Stimulated activated CD4-positive, alpha-beta T cell treated with anti-CD3 and anti-CD28 coated beads, Interleukin-1b, Interleukin-23, amount 100 ng/mL, for 1 hour (primary cell): Measurements from ENCODE around the gene PROSER3.

Experiments
- DNase-seq, 2 donors: peaks; one replicate each; pipeline ENCODE4 v3.0.0-alpha.2; 2020; ENCODE audit warnings: low read depth in 2 of 2

Gene PROSER3

DNA sequence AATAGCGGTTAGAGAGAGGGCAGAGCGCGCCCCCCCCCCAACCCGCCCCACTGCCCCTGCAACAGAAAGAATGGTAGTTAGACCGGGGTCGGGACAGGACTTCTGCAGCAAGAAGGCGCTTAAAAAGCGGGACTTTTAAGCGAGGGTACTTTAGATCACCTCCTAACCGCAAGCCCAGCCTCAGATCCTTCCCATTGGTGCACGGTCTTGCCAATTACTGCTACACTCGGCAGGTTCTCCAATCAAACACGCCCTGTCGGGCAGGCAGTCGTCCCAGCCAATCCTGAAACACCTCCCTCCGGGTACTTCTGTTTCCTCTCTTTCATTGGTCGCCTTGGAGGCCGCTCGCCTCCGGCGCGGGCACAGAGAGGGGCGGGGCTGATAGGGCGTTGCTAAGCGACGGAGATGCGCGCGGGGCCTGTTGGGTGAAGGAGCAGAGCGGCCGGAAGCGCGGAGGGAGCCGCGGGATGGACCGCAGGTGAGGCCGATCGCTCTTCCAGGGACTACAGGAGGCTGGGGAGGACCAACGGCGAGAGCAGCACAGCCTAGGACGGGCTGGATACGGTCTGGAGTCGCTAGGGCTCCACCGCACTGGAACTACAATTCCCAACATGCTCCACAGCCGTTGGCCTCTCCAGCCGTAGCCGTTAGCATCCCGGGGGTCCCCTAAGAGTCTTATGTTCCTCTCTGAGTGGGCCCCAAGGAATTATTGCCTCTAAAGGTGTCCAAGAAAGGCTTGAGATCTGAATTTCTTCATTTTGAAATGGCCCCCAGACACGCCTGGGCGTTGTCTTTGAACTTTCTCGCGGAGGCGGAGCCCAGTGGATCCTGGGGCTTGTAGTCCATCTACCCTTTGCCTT, at the start of gene PROSER3:
PROSER3 (plus strand) TSS at position 428 of the 860 bp plus-strand sequence; CDS start at position 468, 40 bp downstream.
- DNase-seq, result peak; percentile 93 to 95

DNA sequence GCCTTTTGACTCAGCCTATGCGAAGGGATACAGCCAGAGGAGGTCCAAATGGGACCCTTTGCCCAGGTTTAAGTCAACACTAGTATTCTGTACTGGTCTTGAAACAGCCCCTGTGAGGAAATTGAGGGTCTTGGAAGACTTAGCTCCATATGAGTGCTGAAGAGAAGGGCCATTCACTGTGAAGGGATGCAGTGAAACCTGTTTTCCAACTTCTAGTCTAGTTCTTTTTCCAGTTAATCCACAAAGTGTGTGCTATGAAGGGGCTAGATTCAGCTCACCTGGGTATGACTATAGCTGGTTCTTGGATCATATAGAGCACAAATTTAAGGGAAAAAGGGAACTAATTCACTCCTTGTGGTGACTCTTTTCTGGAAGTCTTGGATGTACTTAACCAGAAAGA, 49.6 kb upstream of the PROSER3 start:
- no peak for DNase-seq

DNA sequence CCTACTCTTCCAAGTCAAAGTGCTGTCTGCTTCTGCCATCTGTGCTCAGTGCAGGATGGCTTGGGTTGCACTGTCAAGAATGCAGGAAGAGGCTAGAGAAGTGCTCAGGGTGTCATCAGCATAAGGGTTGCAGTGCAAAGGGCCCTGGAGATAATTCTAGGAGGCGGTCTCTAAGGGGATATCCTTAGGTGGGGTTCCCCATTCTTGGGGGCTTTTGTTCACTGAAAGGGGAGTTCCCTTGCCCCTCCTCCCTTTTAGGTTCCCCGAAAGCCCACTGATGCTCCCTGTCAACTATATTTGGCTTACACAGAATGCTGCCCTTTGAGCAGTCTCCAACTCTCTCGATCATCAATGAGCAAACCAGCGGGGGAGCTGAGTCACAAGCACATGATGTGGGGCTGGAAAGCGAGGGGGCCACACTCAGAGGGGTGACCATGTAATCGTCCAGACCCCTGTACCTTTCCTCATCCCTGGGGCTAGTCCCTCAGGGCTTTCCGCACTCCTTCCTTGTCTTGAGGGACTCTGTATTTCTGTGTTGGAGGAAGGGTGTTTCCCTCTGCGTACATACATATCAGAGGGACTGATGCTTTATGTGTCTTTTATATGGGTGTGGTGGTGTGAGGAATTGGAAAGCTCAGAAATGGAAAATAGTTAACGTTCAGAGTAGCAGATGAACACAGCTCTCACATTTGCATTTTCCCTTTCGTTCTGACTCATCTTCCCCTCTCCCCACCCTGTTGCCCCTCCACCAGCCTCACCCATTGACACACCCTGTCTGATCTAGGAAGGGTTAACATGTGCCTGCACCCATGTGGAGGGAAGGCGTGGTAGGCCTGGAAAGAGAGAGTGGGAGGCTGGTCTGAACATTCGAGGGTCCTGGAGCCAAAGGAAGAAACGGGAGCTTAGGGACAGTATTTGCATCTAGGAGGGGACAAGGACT, 46.9 kb upstream of the PROSER3 start:
- DNase-seq, result no peak

DNA sequence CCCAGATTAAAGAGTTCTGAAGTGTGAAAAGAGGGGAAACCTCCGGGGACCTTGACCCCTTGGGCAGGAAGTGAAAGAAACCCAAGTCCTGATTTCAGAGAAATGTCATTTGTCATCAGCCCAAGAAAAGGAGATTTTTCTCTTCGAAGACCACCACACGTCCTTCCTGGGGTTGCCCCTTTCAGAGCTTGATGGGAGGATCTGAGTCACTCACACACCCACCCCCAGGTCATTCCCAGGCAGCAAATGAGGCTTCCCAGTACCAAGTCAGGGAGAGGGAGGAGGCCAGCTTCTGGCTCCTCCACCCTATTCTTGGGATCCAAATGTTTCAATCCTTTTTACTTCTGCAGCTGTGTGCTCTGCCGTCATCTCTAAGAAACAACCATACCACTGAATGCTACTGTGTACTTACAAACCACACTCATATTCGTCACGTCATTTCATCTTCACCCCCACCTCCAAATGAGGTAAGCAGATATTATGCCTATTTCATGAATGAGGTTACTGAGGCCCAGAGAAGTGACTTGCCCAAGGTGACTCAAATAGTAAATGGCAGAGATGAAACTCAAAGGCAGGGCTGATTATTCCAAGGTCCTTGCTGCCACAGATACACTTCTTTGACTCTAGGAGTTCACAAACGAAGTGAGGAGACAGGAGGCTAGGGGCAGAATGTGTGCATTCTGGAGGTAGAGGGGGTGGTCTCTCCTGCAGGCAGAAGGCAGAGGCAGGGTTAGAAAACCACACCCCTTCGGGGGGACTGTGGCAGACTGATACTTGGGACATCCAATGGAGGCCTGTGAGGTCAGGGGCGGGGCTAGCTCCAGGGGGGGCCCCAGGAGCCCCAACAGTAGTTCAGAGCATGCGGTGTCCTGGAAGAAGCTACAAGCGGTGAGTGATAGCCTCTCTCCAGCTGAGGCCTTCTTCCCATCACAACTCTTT, 45.1 kb upstream of the PROSER3 start:
- DNase-seq, result no peak

DNA sequence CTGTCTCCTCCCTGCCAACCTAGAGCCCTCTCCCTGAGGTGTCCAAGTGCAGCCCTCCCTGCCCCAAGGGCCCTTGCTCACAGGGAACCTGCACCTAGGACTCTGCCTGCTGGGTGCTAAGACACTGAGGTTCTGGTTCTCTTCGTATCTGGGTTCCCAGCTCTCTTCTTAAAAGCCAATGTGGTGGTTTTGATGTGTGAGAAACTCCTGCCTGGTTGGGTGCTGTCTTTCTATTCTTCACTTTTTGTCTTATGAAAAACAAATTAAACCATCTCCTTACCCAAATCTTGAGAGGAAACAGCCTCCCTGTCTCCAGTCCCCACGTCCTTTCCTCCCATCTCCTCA, 44.5 kb upstream of the PROSER3 start:
- no peak for DNase-seq

DNA sequence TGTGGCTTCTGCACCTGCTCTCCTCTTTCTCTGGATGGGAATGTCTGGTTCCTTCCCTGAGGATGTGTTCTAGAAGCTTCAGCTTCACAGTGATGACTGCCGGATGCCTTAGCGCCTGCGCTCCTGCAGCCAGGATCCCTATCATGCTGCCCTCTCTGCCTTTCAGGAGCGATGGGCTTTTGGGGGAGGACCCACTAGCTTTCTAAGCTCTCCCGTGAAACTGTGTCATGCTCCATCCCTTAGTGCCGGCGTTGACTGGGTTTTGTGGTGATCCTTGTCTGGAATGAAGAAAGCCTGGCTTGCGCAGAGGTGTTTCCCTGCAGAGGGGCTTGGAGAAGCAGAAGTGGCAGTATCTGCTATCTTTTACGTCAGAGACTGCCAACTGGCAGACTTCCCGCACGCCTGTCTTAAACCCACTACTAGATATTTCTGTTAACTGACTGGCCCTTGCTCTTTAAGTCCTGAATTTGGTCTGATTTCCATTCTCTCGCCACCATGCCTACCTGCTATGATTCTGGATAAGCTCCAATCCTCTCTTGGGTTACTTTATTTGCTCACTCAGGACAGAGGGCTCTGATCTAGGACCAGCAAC, 44.0 kb upstream of the PROSER3 start:
- DNase-seq, result no peak

DNA sequence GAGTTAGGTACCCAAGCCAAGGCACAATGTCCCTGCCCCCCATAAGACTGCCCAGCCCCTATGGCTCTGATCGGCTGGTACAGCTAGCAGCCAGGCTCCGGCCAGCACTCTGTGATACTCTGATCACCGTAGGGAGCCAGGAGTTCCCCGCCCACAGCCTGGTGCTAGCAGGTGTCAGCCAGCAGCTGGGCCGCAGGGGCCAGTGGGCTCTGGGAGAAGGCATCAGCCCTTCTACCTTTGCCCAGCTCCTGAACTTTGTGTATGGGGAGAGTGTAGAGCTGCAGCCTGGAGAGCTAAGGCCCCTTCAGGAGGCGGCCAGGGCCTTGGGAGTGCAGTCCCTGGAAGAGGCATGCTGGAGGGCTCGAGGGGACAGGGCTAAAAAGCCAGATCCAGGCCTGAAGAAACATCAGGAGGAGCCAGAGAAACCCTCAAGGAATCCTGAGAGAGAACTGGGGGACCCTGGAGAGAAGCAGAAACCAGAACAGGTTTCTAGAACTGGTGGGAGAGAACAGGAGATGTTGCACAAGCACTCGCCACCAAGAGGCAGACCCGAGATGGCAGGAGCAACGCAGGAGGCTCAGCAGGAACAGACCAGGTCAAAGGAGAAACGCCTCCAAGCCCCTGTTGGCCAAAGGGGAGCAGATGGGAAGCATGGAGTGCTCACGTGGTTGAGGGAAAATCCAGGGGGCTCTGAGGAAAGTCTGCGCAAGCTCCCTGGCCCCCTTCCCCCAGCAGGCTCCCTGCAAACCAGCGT, 43.2 kb upstream of the PROSER3 start:
- DNase-seq, result no peak

DNA sequence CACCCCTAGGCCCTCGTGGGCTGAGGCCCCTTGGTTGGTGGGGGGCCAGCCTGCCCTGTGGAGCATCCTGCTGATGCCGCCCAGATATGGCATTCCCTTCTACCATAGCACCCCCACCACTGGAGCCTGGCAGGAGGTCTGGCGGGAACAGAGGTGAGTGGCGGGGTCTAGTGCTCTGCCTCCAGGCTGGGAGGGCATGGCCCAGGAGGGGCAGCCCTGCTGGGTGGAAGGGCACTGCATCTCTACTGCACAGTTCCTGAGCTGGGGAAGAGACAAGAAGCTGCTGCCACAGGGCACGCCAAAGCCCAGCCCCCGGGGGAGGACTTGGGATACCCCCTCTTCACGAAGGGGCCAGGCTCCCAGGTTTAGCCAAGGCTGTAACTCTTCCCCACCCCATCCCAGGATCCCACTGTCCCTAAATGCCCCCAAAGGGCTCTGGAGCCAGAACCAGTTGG, 42.6 kb upstream of the PROSER3 start:
- DNase-seq, result no peak

DNA sequence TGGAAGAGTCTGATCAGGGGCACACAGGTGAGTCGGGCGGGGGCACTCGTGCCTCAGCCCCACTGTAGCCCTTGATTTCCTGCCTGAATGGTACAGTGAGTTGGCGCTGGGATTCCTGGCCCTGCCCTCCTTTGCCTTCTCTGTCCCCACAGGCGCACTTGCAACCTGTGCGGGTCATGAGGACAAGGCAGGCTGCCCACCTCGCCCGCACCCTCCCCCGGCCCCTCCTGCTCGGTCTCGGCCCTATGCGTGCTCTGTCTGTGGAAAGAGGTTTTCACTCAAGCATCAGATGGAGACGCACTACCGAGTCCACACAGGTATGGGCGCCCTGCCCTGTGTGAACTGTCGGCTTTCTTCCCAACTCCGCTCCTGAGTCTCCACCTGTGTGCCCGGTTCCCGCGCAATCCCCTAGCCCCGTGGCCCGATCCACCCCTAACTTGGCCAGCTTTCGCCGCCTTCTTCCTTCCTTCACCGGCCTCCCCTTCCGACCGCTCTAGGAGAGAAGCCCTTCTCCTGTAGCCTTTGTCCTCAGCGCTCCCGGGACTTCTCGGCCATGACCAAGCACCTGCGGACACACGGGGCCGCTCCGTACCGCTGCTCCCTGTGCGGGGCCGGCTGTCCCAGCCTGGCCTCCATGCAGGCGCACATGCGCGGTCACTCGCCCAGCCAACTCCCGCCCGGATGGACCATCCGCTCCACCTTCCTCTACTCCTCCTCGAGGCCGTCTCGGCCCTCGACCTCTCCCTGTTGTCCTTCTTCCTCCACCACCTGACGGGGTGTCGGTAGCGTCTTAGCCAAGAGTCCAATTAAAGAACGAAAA, 41.8 kb upstream of the PROSER3 start:
- no peak for DNase-seq

DNA sequence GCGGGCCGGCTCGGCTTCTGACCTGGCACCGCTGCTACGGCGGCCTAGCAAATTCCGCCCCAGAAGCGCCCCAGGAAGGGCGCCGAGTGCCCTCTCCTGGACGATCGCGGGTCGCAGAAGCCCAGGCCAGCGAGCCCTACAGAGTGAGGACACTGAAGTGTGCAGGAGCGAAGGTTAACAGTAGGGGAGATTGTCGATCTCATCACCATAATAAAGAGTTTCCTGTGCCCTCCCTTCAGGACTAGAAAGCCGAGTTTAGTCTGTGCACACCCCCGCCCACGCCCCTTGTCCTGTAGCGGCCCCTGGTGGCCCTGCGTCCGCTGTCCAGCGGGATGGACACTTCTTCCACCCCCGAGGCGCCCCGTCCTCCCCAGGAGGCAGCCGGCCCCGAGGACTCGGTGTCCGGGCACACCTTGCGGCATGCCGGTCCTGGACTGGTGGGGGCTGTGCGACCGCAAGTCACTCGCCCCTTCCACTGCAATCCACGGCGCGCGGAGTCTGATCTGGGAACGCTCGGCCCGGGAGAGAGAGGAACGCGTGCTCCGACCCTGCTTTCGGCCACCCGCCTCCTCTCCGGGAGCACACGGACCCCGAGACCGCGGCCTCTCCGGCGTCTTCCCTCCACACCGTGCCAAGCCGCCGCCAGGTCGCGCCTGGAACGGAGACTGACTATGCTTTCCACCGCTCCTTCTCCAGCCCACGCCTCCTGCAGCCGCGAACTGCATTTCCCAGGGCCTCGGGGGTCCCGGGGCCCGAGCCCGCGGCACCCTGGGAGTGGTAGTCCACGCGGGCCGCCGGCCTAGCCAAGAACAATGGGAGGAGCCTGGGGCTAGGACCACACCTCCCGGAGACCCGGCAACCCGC, 40.9 kb upstream of the PROSER3 start:
- DNase-seq, result peak; percentile 91 to 94

DNA sequence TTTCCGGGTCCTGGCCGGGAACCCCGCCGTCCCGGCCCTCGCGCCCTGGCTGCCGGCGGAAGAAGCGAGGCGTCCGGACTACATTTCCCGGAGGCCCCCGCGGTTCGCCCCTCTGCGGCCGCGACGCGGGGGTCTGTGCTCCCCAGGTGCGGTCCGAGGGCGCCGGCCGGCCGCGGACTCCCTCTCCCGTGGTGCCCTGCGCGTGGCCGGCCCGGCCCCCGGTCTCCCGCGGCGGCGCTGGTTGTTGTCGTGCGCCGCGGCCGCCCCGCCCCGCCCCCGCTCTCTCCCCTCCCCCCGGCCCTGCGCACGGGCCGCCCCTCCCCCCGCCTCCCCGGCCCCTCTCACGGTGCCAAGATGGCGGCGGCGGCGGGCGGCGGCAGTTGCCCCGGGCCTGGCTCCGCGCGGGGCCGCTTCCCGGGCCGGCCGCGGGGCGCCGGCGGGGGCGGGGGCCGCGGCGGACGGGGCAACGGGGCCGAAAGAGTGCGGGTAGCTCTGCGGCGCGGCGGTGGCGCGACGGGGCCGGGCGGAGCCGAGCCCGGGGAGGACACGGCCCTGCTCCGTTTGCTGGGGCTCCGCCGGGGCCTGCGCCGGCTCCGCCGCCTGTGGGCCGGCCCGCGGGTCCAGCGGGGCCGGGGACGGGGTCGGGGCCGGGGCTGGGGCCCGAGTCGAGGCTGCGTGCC, 40.2 kb upstream of the PROSER3 start, which contains the start of gene KMT2B:
KMT2B (plus strand) TSS at position 339 of the 680 bp plus-strand sequence; CDS start at position 355, 16 bp downstream.
- no peak for DNase-seq

DNA sequence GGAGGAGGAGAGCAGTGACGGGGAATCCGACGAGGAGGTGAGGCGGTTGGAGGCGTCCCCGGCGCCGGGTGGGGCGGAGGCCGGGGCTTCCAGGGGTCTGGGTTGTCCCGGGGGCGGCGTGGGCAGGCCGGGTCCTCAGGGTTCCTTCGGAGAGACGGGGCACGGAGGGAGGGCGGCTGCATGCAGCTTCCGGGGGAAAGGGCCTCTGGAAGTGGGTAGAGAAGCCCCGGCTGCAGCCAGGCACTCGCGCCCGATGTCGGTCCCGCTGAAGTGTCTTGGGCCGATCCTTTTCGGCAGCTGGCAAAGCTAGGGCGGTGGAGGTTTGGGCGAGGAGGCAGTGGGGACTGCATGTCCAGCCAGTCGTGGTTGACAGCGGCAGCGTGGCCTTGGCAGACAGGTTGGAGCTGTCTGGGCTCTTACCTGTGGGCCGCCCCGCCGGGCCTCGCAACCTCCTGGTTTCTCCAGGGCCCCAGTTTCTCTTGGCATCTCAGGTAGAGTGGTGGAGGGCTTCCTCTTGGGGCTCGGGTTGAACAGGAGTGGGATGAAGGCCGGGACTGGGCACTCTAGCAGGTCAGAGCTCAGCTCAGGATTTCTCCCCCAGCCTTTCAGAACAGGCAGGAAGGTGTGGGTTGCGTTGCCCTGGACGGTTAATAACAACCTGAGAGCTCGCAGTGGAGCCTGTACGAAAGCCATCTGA, 39.5 kb upstream of the PROSER3 start:
- DNase-seq, result no peak

DNA sequence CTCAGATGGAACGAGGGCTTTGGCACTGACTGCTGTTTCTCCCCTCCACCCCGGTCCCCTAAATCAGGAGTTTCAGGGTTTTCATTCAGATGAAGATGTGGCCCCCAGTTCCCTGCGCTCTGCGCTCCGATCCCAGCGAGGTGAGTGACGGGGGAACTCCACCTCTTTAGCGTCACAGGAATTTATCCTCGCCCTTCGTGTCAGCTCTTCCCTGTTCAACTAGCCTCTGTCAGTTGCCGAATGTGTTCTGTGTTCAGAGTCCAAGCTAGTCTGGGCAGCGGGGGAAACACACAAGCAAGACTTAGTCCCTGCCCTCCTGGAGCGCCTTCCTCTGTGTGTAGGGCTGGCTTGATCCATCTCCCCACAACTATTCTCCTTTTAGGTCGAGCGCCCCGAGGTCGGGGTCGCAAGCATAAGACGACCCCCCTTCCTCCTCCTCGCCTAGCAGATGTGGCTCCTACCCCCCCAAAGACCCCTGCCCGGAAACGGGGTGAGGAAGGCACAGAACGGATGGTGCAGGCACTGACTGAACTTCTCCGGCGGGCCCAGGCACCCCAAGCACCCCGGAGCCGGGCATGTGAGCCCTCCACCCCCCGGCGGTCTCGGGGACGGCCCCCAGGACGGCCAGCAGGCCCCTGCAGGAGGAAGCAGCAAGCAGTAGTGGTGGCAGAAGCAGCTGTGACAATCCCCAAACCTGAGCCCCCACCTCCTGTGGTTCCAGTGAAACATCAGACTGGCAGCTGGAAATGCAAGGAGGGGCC, 38.4 kb upstream of the PROSER3 start:
- DNase-seq, result no peak

DNA sequence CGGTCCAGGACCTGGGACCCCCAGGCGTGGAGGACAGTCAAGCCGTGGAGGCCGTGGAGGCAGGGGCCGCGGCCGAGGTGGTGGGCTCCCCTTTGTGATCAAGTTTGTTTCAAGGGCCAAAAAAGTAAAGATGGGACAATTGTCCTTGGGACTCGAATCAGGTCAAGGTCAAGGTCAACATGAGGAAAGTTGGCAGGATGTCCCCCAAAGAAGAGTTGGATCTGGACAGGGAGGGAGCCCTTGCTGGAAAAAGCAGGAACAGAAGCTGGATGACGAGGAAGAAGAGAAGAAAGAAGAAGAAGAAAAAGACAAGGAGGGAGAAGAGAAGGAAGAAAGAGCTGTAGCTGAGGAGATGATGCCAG, 37.8 kb upstream of the PROSER3 start:
- DNase-seq, result no peak

DNA sequence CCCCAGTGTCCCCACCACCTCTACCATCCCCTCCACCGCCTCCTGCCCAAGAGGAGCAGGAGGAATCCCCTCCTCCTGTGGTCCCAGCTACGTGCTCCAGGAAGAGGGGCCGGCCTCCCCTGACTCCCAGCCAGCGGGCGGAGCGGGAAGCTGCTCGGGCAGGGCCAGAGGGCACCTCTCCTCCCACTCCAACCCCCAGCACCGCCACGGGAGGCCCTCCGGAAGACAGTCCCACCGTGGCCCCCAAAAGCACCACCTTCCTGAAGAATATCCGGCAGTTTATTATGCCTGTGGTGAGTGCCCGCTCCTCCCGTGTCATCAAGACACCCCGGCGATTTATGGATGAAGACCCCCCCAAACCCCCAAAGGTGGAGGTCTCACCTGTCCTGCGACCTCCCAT, 37.3 kb upstream of the PROSER3 start:
- DNase-seq, result no peak

DNA sequence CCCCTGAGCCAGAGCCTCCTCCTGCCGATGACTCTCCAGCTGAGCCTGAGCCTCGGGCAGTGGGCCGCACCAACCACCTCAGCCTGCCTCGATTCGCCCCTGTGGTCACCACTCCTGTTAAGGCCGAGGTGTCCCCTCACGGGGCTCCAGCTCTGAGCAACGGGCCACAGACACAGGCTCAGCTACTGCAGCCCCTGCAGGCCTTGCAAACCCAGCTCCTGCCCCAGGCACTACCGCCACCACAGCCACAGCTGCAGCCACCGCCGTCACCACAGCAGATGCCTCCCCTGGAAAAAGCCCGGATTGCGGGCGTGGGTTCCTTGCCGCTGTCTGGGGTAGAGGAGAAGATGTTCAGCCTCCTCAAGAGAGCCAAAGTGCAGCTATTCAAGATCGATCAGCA, 36.6 kb upstream of the PROSER3 start:
- no peak for DNase-seq

DNA sequence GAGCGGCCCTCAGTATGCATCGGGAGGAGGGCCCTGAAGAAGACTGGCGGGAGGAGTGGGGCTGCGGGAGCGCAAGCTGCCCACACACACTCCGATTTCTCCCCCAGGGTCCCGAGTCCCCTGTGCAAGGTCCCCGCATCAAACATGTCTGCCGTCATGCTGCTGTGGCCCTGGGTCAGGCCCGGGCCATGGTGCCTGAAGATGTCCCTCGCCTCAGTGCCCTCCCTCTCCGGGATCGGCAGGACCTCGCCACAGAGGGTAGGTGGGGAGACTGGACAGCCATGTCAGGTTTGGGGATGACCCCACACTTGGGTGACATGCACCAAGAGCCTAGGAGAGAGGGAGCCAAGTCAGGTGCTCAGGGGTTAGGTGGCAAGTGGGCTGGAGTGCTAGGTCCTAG, 35.5 kb upstream of the PROSER3 start:
- no peak for DNase-seq
